ENCODE results near the gene GRK1. TPM values are rescaled to one million over a fixed set of nuclear protein-coding genes. Genes with fewer than 3 reads are reported as not detected.

GRK1 gene
- total RNA-seq, 4 donors from 2014 or later, result 0.07 to 0.12 TPM; not detected in 2

DNA sequence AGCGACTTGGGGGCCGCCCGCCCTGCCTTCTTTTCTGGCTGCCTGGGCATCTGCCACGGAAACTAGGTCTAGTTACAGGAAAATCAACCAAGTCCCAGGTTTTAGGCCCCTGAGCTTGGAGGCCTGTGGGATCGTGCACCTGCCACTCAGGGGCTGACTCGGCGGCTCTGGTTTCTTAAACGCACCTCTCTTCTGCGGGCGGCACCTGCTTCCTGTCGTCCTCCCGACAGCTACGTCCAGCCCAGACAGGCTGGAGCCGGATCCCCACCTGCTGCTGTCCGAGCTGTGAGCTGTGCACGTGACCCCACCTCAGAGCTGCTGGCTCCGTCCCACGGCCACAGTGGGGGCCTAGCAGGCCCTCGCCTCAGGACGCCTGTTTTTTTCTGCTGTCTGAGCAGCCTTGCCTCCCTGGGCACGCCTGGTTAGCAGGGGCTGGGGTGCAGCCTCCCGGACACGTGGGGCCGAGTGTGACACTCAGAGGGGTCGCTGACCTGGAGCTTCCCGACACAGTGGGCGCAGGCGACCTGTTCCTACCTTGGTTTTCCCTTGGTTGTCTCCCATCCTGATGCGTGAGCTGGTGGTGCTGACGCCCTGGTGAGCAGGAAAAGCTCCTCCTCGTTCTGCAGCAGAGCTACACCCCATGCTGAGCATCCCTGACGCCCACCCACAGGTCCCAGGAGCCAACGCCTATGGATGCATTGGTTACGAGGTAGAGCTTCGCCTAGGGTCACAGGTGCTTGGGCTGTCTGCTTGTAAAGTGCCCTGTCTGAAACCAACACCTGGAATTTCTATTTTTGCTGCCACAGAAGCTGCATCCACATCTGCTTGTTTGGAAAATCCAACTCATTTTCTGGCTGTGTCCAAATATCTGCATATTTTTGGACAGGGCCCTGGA, 109.5 kb downstream of the GRK1 start:
- intact Hi-C loops (cut with DNase I; ENCODE audit: low total_unique reads), result no loop called here
- TF ChIP-seq, protein P1, sequence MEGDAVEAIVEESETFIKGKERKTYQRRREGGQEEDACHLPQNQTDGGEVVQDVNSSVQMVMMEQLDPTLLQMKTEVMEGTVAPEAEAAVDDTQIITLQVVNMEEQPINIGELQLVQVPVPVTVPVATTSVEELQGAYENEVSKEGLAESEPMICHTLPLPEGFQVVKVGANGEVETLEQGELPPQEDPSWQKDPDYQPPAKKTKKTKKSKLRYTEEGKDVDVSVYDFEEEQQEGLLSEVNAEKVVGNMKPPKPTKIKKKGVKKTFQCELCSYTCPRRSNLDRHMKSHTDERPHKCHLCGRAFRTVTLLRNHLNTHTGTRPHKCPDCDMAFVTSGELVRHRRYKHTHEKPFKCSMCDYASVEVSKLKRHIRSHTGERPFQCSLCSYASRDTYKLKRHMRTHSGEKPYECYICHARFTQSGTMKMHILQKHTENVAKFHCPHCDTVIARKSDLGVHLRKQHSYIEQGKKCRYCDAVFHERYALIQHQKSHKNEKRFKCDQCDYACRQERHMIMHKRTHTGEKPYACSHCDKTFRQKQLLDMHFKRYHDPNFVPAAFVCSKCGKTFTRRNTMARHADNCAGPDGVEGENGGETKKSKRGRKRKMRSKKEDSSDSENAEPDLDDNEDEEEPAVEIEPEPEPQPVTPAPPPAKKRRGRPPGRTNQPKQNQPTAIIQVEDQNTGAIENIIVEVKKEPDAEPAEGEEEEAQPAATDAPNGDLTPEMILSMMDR (IDR thresholded peaks at IDR 0.05), result no peak
- TF ChIP-seq POLR2A (IDR thresholded peaks at IDR 0.05), result no peak
- H3K36me3 ChIP-seq, result no peaks in the 10 kb centered on the region
- no peak overlapping the region for H3K27ac ChIP-seq
- H3K4me1 ChIP-seq, result no peaks in the 10 kb centered on the region
- H3K9me3 ChIP-seq, result no peaks in the 10 kb centered on the region
- H3K4me3 ChIP-seq, result no peak overlapping the region
- DNase-seq, result no peak
- H3K27me3 ChIP-seq, result no peaks in the 10 kb centered on the region

DNA sequence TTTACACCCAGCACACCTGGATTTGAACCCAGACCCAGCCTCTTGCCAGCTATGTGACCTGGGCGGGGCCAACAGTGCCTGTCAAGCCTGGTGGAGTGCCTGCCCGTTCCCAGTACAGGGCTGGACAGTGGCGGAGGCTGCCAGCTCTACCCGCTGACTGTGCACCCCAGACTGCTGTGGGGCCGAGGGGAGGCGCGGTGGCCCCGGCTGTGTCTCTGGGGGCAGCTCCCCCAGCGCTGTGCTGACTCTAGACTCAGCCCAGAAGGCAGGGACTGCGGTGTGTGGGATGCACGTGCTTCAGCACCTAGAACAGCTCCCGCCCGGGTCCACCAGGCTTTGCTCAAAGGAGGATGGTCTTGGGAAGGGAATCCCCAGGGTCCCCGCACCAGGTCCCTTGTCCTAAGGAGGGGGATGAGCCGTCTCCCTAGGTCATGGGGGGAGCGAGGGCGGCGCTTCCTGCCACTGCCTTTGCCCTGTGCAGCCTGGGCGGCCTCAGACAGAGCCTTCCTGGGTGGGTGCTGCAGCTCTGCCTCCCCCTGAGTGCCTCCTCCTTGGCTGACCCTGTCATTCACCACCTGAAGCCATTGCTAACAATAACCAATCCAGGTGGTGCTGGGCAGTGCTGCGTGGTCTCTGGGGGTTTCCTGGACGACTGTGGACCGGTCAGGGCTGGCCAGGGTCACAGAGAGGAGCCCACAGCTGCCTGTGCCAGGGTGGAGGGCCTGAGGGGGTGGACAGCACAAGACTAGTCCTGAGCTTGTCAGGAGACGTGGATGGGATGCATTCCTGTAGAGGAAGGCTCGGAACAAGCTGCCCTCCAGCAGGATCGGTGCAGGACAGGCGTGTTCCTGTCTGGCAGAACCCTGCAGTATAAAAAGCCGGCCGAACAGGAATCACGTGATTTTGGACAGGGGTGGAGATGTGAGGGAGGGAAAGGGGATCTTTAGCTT, 110.6 kb downstream of the GRK1 start:
- Histone ChIP-seq H3K27me3 (no peaks in the 10 kb centered on the region), H3K4me1 (no peaks in the 10 kb centered on the region), H3K36me3 (no peaks in the 10 kb centered on the region), H3K9me3 (no peaks in the 10 kb centered on the region), H3K27ac (no peak overlapping the region), H3K4me3 (no peak overlapping the region)
- TF ChIP-seq, protein P1 (IDR thresholded peaks at IDR 0.05), result no peak
- TF ChIP-seq POLR2A (IDR thresholded peaks at IDR 0.05), result no peak
- DNase-seq, result no peak
- intact Hi-C loops (cut with DNase I; ENCODE audit: low total_unique reads), result no loop called here

DNA sequence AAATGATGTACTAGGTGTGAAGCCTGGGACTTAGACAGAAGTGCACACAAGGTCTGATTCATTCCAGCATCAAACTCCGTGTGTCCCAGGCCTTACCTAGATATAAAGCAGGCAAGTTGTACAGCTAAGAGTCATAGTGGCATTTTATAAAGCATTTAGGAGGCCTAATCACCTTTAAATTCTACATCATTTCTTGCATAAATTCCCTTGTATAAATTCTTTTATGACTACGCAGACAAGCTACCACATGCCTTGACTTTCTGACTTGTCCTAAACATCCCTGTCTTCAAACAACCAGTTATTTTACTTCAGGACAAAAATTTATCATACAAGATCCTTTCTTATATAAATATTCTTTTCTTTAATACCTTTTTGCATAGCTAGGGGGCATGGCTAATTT, 114.6 kb downstream of the GRK1 start:
- Histone ChIP-seq H3K9me3 (no peaks in the 10 kb centered on the region), H3K27me3 (no peaks in the 10 kb centered on the region), H3K4me3 (no peak overlapping the region), H3K27ac (no peak overlapping the region), H3K4me1 (no peaks in the 10 kb centered on the region), H3K36me3 (no peaks in the 10 kb centered on the region)
- DNase-seq, result no peak
- intact Hi-C loops (cut with DNase I; ENCODE audit: low total_unique reads), result no loop called here
- TF ChIP-seq POLR2A (IDR thresholded peaks at IDR 0.05), result no peak
- TF ChIP-seq, protein P1 (IDR thresholded peaks at IDR 0.05), result no peak

DNA sequence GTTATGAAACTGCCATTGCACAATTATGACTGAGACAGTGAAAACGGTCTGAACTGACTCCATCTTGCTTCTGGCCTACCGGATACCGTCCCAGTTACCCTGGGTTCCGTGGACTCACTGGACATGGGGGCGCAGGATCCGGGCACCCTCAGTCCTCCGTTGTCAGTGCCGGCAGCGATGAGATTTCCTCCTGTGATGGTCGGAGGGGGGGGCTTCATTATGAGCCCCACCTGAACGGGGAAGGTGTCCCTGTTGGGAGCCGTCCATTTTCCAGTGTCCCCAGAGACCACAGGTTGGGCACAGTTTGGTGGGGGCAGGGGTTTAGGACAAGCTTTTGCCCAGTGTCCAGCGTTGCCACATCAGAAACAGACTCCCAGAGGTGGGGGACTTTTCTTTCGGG, 115.5 kb downstream of the GRK1 start:
- no peak overlapping the region for H3K27ac ChIP-seq
- H3K9me3 ChIP-seq, result no peaks in the 10 kb centered on the region
- TF ChIP-seq, protein P1 (IDR thresholded peaks at IDR 0.05), result no peak
- no peak for TF ChIP-seq POLR2A (IDR thresholded peaks at IDR 0.05)
- no peaks in the 10 kb centered on the region for H3K4me1 ChIP-seq
- no peaks in the 10 kb centered on the region for H3K27me3 ChIP-seq
- intact Hi-C loops (cut with DNase I; ENCODE audit: low total_unique reads), result no loop called here
- H3K36me3 ChIP-seq, result no peaks in the 10 kb centered on the region
- no peak overlapping the region for H3K4me3 ChIP-seq
- DNase-seq, result no peak

Measured in uterus (tissue), 4 donors.